ENCODE results near the gene MED13. TPM values are rescaled to one million over a fixed set of nuclear protein-coding genes. Genes with fewer than 3 reads are reported as not detected.

The MED13 gene
- total and polyA plus RNA-seq, 2 donors (not counting 1 experiment from before 2014, with no cell fraction given) = 36.2 to 47.1 TPM

GRCh38 chr17:62057696-62058095 lies 7.4 kb downstream of the MED13 start:
- no peak overlapping the region for H3K27ac ChIP-seq (ENCODE audit: insufficient read depth, low read length)

GRCh38 chr17:62052765-62053338 lies 12.2 kb downstream of the MED13 start:
- Histone ChIP-seq H3K4me3 (replicated peaks in 1 of 4; ENCODE audit: control extremely low read depth in 1 of 4, insufficient read depth in 1 of 4, low read depth in 3 of 4, low read length in 4 of 4) (no peak overlapping the region), H3K9me3 (ENCODE audit: control insufficient read depth, insufficient read depth, low read depth, low read length) (no peaks in the 10 kb centered on the region), H3K79me2 (ENCODE audit: control insufficient read depth, insufficient read depth, low read length) (peaks cover 51% of the 10 kb centered on the region), H3K4me1 (ENCODE audit: control insufficient read depth, extremely low read depth, insufficient read depth, low read length) (peaks cover 2% of the 10 kb centered on the region), H2AFZ (ENCODE audit: low read length) (no peak overlapping the region), H4K20me1 (ENCODE audit: control insufficient read depth, extremely low read depth, insufficient read depth, low read length) (peaks cover 1% of the 10 kb centered on the region), H3K27ac (ENCODE audit: insufficient read depth, low read length) (no peak overlapping the region), H3K4me2 (ENCODE audit: extremely low read depth, insufficient read depth, low read length) (no peak overlapping the region), H3K36me3 (ENCODE audit: control insufficient read depth, insufficient read depth, low read length) (peaks cover 3% of the 10 kb centered on the region), H3K27me3 (ENCODE audit: control insufficient read depth, insufficient read depth, low read length) (no peaks in the 10 kb centered on the region), H3K9ac (ENCODE audit: insufficient read depth, low read length) (no peak overlapping the region)
- no peak for DNase-seq (ENCODE audit: low read depth in 2 of 2)
- TF ChIP-seq, protein P1, sequence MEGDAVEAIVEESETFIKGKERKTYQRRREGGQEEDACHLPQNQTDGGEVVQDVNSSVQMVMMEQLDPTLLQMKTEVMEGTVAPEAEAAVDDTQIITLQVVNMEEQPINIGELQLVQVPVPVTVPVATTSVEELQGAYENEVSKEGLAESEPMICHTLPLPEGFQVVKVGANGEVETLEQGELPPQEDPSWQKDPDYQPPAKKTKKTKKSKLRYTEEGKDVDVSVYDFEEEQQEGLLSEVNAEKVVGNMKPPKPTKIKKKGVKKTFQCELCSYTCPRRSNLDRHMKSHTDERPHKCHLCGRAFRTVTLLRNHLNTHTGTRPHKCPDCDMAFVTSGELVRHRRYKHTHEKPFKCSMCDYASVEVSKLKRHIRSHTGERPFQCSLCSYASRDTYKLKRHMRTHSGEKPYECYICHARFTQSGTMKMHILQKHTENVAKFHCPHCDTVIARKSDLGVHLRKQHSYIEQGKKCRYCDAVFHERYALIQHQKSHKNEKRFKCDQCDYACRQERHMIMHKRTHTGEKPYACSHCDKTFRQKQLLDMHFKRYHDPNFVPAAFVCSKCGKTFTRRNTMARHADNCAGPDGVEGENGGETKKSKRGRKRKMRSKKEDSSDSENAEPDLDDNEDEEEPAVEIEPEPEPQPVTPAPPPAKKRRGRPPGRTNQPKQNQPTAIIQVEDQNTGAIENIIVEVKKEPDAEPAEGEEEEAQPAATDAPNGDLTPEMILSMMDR (conservative IDR thresholded peaks at IDR 0.05 in 1 of 2, IDR thresholded peaks at IDR 0.05 in 1 of 2; ENCODE audit: low read depth in 1 of 2, low read length in 2 of 2) = no peak
- no peak for TF ChIP-seq EZH2 (IDR thresholded peaks at IDR 0.05; ENCODE audit: low read length, missing control alignments)

More at GRCh38 chr17:62057696-62058095, 7.4 kb downstream of the MED13 start:
- Histone ChIP-seq H3K9me3 (ENCODE audit: control insufficient read depth, insufficient read depth, low read depth, low read length) (no peaks in the 10 kb centered on the region), H3K4me3 (replicated peaks in 1 of 4; ENCODE audit: control extremely low read depth in 1 of 4, insufficient read depth in 1 of 4, low read depth in 3 of 4, low read length in 4 of 4) (no peak overlapping the region), H3K79me2 (ENCODE audit: control insufficient read depth, insufficient read depth, low read length) (peaks cover 87% of the 10 kb centered on the region), H3K27me3 (ENCODE audit: control insufficient read depth, insufficient read depth, low read length) (no peaks in the 10 kb centered on the region), H3K36me3 (ENCODE audit: control insufficient read depth, insufficient read depth, low read length) (no peaks in the 10 kb centered on the region), H3K4me1 (ENCODE audit: control insufficient read depth, extremely low read depth, insufficient read depth, low read length) (peaks cover 5% of the 10 kb centered on the region), H2AFZ (ENCODE audit: low read length) (no peak overlapping the region), H3K4me2 (ENCODE audit: extremely low read depth, insufficient read depth, low read length) (peak overlapping the region; percentile 15), H4K20me1 (ENCODE audit: control insufficient read depth, extremely low read depth, insufficient read depth, low read length) (peaks cover 6% of the 10 kb centered on the region), H3K9ac (ENCODE audit: insufficient read depth, low read length) (no peak overlapping the region)
- peak in 1 of 2 donors; percentile 8 for DNase-seq (ENCODE audit: low read depth in 2 of 2)
- TF ChIP-seq, protein P1 (conservative IDR thresholded peaks at IDR 0.05 in 1 of 2, IDR thresholded peaks at IDR 0.05 in 1 of 2; ENCODE audit: low read depth in 1 of 2, low read length in 2 of 2) = no peak
- TF ChIP-seq EZH2 (IDR thresholded peaks at IDR 0.05; ENCODE audit: low read length, missing control alignments) = no peak

DNA sequence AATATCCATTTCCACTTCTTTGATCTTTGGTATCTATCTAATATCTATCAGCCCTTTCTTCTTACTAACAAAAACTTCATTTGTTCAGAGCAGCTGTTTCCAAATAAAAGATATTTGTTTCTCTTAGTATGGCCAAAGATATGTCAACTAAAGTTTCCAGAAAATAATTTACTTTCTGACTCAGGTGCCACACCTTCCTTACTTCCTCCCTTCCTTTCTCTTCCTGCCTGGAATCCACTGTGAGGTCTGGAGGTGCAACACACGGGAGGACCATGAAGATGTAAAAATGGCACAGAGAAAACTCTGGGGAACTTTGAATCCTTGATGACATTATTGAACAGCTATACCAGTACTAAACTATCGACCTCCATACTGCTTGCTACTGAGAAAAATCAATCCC lies 14.0 kb downstream of the MED13 start:
- H3K4me3 ChIP-seq (replicated peaks in 1 of 4; ENCODE audit: control extremely low read depth in 1 of 4, insufficient read depth in 1 of 4, low read depth in 3 of 4, low read length in 4 of 4) = no peak overlapping the region
- no peak overlapping the region for H2AFZ ChIP-seq (ENCODE audit: low read length)
- H3K27ac ChIP-seq (ENCODE audit: insufficient read depth, low read length) = no peak overlapping the region
- no peak for DNase-seq (ENCODE audit: low read depth in 2 of 2)
- no peaks in the 10 kb centered on the region for H3K9me3 ChIP-seq (ENCODE audit: control insufficient read depth, insufficient read depth, low read depth, low read length)
- no peaks in the 10 kb centered on the region for H3K4me1 ChIP-seq (ENCODE audit: control insufficient read depth, extremely low read depth, insufficient read depth, low read length)
- H3K9ac ChIP-seq (ENCODE audit: insufficient read depth, low read length) = no peak overlapping the region
- no peak for TF ChIP-seq EZH2 (IDR thresholded peaks at IDR 0.05; ENCODE audit: low read length, missing control alignments)
- TF ChIP-seq, protein P1 (conservative IDR thresholded peaks at IDR 0.05 in 1 of 2, IDR thresholded peaks at IDR 0.05 in 1 of 2; ENCODE audit: low read depth in 1 of 2, low read length in 2 of 2) = no peak
- H3K79me2 ChIP-seq (ENCODE audit: control insufficient read depth, insufficient read depth, low read length) = peaks cover 40% of the 10 kb centered on the region
- no peak overlapping the region for H3K4me2 ChIP-seq (ENCODE audit: extremely low read depth, insufficient read depth, low read length)
- no peaks in the 10 kb centered on the region for H4K20me1 ChIP-seq (ENCODE audit: control insufficient read depth, extremely low read depth, insufficient read depth, low read length)
- no peaks in the 10 kb centered on the region for H3K27me3 ChIP-seq (ENCODE audit: control insufficient read depth, insufficient read depth, low read length)
- peaks cover 3% of the 10 kb centered on the region for H3K36me3 ChIP-seq (ENCODE audit: control insufficient read depth, insufficient read depth, low read length)

All from fibroblast of lung (primary cell).